Measurements from ENCODE around the gene NAA38. TPM values are rescaled to one million over a fixed set of nuclear protein-coding genes. Genes with fewer than 3 reads are reported as not detected.
A peak's percentile ranks its signal among the peaks of the same experiment; 100 is the strongest.
"Not testable (repeated sequence)": the region's sequence is repeated elsewhere in the genome, so short reads cannot be mapped to it uniquely, and the experiment has no call there.

The NAA38 gene
- polyA plus RNA-seq, 3 donors, result 94.2 to 137 (median 104) TPM

- peak; percentile 45 for DNase-seq
Measured at GRCh38 chr17:7886227-7887037, 29.1 kb upstream of the NAA38 start.

- peak; percentile 85 for DNase-seq
Measured at GRCh38 chr17:7885367-7886226, 28.2 kb upstream of the NAA38 start.

DNA sequence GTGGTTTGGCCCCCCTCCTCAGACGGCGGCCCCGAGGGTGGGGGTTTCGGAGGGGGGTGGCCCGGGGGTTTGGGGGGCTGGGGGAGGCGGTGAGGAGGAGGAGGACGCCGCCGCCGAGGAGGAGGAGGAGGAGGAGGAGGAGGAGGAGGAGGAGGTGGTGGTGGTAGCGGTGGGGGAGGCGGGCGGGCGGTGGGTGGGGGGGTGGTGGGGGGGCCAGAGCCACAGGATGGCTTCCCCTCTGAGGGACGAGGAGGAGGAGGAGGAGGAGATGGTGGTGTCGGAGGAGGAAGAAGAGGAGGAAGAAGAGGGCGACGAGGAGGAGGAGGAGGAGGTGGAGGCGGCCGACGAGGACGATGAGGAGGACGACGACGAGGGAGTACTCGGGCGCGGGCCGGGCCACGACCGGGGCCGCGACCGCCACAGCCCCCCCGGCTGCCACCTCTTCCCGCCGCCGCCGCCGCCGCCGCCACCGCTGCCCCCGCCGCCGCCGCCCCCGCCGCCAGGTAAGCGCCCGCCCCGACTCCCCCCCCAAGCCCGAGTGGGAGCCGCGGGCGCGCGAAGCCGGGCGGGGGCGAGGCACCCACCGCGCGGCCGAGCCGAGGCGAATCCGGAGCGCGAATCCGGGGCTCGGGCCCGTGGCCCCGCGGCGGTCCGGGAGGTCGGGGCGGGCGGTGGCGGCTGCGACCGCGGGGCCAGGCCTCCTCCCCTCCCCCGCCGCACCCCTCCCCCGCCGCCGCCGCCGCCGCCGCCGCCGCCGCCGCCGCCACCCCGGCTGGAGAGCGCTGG is 27.4 kb upstream of the NAA38 start:
- DNase-seq, result no peak

DNA sequence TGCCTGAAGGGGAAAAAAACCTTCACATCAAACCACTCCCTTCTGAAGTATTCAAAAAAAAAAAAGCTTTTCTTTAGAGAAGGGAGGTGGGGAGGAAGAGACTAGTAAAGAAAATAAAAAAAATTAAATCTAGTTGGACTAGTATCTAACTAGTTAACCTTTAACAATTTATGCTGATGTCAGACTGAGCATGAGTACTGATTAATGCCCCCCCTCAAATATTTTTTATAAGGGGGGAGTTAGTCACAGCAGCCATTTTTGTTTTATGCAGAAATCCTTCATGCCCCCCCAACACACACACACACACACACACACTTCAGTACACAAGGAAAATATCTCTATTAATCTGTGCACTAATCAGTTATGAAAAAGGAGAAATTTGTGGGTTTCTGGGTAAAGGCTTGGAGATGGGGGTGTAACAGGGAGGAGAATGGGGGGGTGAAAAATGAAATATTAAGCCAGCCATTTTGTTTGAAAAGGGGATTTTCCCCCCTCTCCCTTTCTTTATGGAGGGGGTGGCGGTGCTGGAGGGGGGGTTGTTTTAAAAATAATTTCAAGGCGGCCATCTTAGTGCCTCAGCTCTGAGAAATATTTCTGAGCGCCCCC is 26.5 kb upstream of the NAA38 start:
- peak; percentile 50 for DNase-seq

DNA sequence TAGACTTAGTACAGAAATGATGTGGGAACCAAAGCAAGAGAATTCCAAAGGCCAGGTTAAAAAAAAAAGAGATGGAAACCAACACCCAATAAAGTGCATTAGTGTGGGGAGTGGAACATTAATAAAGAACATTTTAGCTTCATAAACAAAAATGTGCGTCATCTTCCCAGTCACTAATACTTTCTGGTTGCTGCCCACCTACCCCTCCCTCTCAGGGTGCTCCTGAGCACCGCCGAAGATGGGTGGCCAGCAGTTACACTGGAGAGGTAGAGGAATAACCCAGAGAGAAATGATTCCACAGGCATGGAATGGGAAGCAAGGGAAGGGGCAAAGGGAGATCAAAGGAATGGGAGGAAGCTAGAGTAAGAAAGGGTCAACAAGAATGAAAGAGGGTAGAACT is 25.3 kb upstream of the NAA38 start:
- no peak for DNase-seq

- DNase-seq, result no peak
Measured at GRCh38 chr17:7882068-7882467, 24.7 kb upstream of the NAA38 start.

DNA sequence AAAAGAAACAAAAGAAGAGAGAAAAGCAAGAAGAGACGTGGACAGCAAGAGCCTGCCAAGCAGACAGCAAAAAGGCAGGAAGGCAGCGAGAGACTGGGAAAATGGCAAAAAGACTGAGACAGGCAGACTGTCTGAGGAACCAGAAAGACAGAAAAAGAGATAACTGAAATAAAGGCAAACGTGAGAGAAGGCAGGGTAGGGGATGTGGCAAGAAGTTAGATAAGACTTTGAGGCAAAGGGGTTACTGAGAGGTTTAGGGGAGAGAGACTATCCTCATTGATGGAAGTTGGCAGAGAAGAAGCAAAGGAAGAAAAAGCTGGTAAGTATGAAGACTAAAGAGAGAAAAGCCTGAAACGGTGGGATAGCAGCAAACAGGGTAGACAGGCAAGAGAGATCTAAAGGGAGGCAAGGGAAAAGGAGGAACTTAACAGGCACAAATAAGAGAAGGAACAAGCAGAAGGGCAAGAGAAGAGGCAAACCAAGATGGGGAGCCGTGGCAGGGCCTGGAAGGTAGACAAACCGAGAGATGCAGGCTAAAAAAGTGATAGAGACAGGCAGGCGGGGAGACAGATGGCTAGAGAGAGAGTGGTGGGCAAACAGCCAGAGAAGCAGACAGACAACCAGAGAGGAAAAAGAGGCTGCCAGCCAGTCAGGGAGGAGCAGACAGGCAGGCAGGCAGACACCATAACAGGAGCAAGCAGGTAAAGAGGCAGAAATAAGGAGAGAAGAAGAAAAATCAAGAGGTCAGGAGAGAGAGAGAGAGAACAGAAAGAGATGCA is 24.1 kb upstream of the NAA38 start:
- no peak for DNase-seq

DNA sequence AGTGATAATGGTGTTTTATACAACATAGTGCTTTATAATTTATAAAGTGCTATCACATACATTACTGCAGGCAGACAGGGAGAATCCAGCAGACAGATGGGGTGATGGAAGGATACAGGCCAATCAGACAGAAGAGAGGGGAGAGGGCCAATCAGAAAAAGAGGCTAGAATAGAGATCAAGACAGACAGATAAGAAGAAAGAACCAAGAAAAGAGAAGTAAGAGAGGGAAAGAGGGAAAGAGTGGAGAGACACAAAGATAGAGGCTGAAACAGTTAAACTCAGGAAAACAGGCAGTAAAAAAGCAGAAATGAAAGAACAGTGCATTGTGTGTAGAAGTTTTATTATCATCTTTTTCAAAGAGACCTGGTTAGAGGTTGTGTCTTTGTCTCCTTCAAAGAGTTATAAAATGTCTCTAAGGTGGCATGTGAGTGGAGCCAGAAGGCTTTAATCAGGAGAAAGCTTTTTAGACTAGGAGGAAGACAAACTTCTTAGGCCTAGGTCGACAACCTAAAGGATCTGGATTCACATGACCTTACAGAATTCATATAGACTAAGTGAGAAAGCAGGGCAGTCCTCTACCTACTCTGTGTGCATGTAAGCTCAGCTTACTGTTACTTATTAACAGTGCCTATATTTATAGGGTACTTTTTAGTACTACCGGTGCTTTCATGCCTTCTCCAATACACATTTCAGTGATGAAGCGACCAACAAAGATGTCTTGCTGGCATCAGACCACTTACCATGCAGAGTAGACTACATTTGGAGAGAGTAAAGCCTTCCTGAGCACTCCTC is 22.9 kb upstream of the NAA38 start:
- DNase-seq, result no peak

DNA sequence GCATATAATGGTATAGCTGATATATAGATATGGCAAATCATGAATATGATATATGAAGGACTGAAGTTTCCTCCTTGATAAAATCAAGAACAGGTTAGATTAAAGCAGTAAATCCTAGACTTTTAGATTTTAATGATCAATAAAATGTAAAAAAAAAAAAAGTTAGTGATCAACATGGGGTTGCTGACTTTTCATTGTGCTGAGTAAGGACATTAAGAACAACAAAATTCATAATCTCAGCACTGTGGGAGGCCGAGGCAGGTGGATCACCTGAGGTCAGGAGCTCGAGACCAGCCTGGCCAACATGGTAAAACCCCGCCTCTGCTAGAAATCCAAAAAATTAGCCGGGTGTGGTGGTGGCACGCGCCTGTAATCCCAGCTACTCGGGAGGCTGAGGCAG is 20.9 kb upstream of the NAA38 start:
- no peak for DNase-seq

DNA sequence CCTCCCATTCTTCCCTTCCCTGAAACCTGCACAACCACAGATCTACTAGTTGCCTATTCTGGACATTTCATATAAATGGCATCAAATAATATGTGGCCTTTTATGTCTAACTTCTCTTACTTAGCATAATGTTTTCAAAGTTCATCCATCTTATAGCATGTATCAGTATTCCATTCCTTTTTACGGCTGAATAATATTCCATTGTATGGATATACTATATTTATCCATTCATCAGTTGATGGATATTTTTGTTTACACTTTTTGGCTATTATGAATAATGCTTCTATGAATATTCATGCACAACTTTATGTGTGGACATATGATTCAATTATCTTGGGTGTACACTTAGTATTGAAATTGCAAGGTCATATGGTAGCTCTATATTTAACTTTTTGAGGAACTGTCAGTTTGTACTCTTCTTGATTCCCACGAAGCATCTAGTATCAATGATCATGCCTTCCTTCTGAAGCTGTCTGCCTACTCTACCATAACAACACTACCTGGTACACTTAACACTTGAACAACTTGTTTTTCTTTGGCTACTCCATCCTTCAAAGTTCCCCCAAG is 18.5 kb upstream of the NAA38 start:
- DNase-seq, result no peak

DNA sequence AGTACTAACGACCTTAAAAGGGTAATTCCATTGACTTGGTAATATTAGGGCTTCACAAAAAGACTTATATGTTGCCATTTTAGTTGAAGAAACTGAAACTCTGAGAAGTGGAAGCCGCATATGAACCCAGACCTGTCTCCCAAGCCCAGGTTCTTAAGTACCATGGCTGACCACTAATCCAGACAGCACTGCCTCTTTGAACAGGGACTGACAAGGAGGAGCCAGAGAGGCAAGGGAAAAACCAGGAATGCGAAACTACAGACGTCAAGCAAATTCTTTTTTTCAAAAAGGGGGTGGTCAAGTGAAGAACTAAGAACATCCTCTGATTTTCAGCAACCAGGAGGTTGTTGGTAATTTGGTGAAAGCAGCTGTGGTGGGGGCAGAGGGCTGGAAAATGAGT is 15.7 kb upstream of the NAA38 start:
- DNase-seq, result no peak

DNA sequence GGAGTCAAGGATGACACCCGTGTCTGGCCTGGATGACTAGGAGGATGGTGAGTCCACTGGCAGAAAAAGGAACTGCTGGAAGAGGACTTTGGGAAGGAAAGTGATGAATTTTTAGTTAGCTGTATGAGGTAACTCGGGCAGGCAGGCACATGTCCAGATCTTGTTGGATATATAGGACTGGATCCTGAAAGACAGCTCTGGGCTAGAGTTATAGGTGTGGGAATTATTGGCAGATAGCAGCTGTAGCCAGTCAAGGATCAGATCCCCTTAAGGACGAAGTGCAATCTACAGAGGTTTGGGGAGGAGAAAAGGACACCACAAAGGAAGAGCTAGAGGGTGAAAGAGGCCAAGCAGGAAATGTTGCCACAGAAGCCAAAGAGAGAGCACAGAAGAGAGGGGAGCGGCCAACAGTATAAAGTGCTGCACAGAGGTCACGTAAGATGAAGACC is 10.5 kb upstream of the NAA38 start:
- DNase-seq, result no peak

DNA sequence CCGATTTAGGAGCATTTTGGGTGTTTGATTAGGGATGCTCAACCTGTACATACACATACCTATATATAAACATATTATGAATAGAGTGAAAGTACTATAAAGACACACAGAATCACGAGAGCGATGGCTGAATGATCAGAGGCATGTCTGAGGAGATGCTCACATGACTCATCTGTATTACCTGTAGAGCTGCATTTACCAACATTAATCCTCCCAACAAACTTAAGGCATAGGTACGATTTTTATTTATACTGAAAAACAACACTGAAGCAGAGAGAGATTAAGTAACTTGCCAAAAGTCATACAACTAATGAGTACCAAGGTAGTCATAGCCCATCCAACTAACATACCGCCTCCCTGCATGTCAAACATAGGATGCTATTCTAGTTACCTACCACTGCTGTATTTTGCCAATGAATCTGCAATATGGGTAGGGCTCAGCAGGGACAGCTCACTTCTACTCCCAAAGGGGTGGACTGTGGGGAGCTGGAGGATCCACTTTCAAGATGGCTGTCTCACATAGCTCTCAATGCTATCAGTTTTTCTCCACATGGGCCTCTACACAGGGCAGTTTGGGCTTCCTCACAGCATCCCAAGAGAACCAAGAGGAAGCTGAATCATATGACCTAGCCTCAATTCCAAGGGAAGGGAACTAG is 7.8 kb upstream of the NAA38 start:
- no peak for DNase-seq

GRCh38 chr17:7864384-7864783 is 7.0 kb upstream of the NAA38 start:
- not testable (repeated sequence) for DNase-seq

GRCh38 chr17:7862692-7863437 is 5.5 kb upstream of the NAA38 start:
- DNase-seq, result no peak

DNA sequence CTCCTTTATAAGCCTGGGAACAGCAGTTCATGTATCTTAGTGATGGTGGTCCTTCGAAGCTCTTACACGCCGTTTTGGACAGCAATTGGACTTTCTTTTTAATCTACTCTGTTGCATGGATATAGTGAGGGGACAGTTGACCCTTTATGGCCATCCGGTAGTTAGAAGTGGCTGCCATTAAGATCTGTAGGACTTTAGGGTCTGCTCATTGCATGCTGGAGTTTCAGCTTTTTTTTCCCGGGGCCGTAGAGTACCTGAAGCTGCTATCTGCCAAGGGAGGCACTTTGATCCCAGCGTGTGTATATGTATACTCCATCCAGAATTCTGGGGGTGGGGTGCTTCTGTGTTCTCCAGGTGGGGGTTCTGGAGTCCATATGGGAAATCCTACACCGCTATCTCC is 1.7 kb upstream of the NAA38 start:
- DNase-seq, result no peak

DNA sequence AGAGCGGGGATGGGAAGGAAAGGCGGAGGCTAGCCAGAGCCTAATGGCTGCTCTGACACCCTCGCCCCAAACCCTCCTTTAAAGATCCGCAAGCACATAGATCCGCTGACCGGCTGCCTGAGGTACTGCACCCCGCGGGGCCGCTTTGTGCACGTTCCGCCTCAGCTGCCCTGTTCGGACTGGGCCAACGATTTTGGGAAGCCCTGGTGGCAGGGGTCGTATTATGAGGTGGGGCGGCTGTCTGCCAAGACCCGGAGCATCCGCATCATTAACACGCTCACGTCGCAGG is 1.1 kb upstream of the NAA38 start:
- DNase-seq, result peak; percentile 42

DNA sequence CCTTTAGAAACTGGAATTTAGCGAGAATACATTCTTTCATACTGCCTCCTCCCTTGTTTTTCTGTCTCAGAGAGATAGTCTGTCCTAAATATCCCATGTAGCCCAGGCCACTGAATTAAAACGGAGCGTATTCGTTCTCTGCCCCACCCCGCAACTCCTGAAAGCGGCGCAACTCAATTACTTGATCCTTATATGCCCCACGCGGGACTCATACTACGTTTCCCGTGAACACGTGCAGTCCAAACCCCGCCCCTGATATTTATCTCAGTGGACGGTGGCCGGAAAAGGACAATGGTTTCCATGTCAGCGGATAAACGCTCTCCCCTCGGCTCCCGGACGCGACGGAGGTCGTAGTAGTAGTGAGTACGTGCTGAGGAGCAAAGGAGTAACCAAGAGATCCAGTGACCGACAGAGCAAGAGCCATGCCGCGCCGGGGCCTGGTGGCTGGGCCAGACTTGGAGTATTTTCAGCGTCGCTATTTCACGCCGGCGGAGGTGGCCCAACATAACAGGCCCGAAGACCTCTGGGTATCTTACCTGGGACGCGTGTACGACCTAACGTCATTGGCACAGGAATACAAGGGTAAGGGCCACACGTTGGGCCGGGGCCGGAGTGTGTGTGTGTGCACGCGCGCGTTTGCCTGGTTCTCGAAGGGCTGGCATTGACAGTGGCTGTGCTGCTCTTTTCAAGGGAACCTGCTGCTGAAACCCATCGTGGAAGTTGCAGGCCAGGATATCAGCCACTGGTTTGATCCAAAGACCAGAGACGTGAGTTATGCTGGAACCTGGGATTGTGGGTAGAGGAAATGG is 558 bp upstream of the NAA38 start, which contains the start of gene CYB5D1:
Gene CYB5D1 (plus strand): TSS at position 291 of the 809 bp plus-strand sequence. CDS start 132 bp downstream, at position 423.
- DNase-seq, result peak; percentile 95

All from renal pelvis (tissue), 4 donors.